Transverse colon (tissue), 4 donors: ENCODE results near the gene APOBEC3C. TPM values are rescaled to one million over a fixed set of nuclear protein-coding genes. Genes with fewer than 3 reads are reported as not detected.
"Not testable (repeated sequence)": the region's sequence is repeated elsewhere in the genome, so short reads cannot be mapped to it uniquely, and the experiment has no call there.

Experiments
- DNase-seq: peaks from one replicate; pipeline ENCODE4 v3.0.0-alpha.2; 2019
- H3K27ac ChIP-seq, 4 donors: fragments of 200-600 bp; sonication (generic); 2 replicates each; pipeline ENCODE4 v1.5.1; 2016 to 2018; ENCODE audit warnings: inconsistent platforms in 4 of 4
- H3K27me3 ChIP-seq: fragments of 200-600 bp; sonication (generic); 2 replicates; pipeline ENCODE4 v1.5.1; 2017; ENCODE audit warnings: inconsistent platforms
- H3K36me3 ChIP-seq, 4 donors: fragments of 200-600 bp; sonication (generic); 2 replicates each; pipeline ENCODE4 v1.5.1; 2017 to 2019; ENCODE audit warnings: inconsistent platforms in 4 of 4
- H3K4me1 ChIP-seq, 4 donors: fragments of 200-600 bp; sonication (generic); 2 replicates each; pipeline ENCODE4 v1.5.1; 2017 to 2020; ENCODE audit warnings: inconsistent platforms in 4 of 4
- H3K4me3 ChIP-seq, 4 donors: fragments of 200-600 bp; sonication (generic); 1 replicate in 1 of 4; 2 replicates in 3 of 4; pipeline versions ENCODE4 v1.5.1 to v1.6.1; 2017 to 2019; ENCODE audit warnings: inconsistent platforms in 4 of 4
- H3K9me3 ChIP-seq, 2 donors: fragments of 200-600 bp; sonication (generic); 2 replicates each; pipeline ENCODE4 v1.5.1; 2017 to 2019; ENCODE audit warnings: inconsistent platforms in 2 of 2
- CTCF ChIP-seq, 5 experiments: fragments of 200-600 bp in 3 of 5; fragments of 450-650 bp in 2 of 5; sonication (generic) in 3 of 5; IDR thresholded peaks; 1 replicate in 2 of 5; 2 replicates in 3 of 5; pipeline ENCODE4 v1.5.1; 2016 to 2017; ENCODE audit warnings: antibody characterized with exemption in 5 of 5, inconsistent platforms in 3 of 5, mild to moderate bottlenecking in 2 of 5, moderate library complexity in 1 of 5
- EP300 ChIP-seq: sonication (generic); formaldehyde crosslinking; IDR thresholded peaks from one replicate; pipeline ENCODE4 v1.6.1; 2017; ENCODE audit warnings: antibody characterized with exemption, low read depth
- POLR2A ChIP-seq: fragments of 450-650 bp; IDR thresholded peaks from one replicate; pipeline ENCODE4 v1.6.1; 2016; ENCODE audit warnings: antibody characterized with exemption, mild to moderate bottlenecking, moderate library complexity
- POLR2AphosphoS5 ChIP-seq, 3 donors: sonication (generic); formaldehyde crosslinking; IDR thresholded peaks; one replicate each; pipeline ENCODE4 v1.6.1; 2016; ENCODE audit warnings: antibody characterized with exemption in 3 of 3
- WGBS, 2 donors: methylation state at CpG; one replicate each; pipeline ENCODE4 v1.1.5; 2018; ENCODE audit warnings: low coverage in 1 of 2; 5-methylcytosine and 5-hydroxymethylcytosine counted together
- in situ Hi-C, 4 donors: fragments of 200-750 bp; cut with MboI; loops; one replicate each; pipeline versions ENCODE4 v1.15.0 to v1.15.1; 2017; ENCODE audit warnings: low sequenced_read_pairs in 3 of 4, low pct_ligation_motif_present in 1 of 4, low pct_unique_long_range_greater_than_20kb in 1 of 4
- intact Hi-C: fragments of 100-400 bp; cut with DNase I; formaldehyde crosslinking; loops from one replicate; pipeline ENCODE4 v1.15.1; 2023; ENCODE audit warnings: low total_unique reads
- total RNA-seq, 4 donors: library from RNA; depleted of rRNA; stranded (reverse); fragments of >200 nt; gene quantifications; one replicate each; pipeline ENCODE4 v1.1.0, GENCODE V29; 2016

The APOBEC3C gene
- total RNA-seq, 4 donors from 2014 or later, result 1.2 to 9.1 (median 7.5) TPM

- Histone ChIP-seq H3K9me3 (peaks cover 0 to 4% of the 10 kb centered on the region in 2 donors), H3K27me3 (peaks cover 5% of the 10 kb centered on the region), H3K4me1 (no peaks in the 10 kb centered on the region), H3K4me3 (no peak overlapping the region), H3K27ac (no peak overlapping the region), H3K36me3 (no peaks in the 10 kb centered on the region)
- 67 to 85% methylated on average over 4 to 6 of the region's 6 CpGs for WGBS, 2 donors
- TF ChIP-seq POLR2AphosphoS5 (IDR thresholded peaks at IDR 0.05) (no peak), EP300 (no peak), CTCF (IDR thresholded peaks at IDR 0.05) (no peak), POLR2A (no peak)
- intact Hi-C loops, result no loop called here
- in situ Hi-C loops, result loop anchor here in 1 of 4 donors (5.0 kb wide), 1 partner anchor 49 kb away; no protein-coding TSS in a partner anchor
- DNase-seq, result no peak
Observed at GRCh38 chr22:38996105-38996504, 18.0 kb upstream of the APOBEC3C start.

- Histone ChIP-seq H3K9me3 (peaks cover 0 to 4% of the 10 kb centered on the region in 2 donors), H3K4me3 (no peak overlapping the region), H3K4me1 (no peaks in the 10 kb centered on the region), H3K27me3 (peaks cover 5% of the 10 kb centered on the region), H3K27ac (no peak overlapping the region), H3K36me3 (no peaks in the 10 kb centered on the region)
- DNase-seq, result no peak
- WGBS, 2 donors, result 88% methylated on average over 3 of the region's 3 CpGs; no CpG with 5 or more reads in 1 of the 2 donors
- intact Hi-C loops (no loop called here), in situ Hi-C loops (loop anchor here in 1 of 4 donors (5.0 kb wide), 1 partner anchor 50 kb away; no protein-coding TSS in a partner anchor)
- TF ChIP-seq POLR2A (no peak), EP300 (no peak), POLR2AphosphoS5 (IDR thresholded peaks at IDR 0.05) (no peak), CTCF (IDR thresholded peaks at IDR 0.05) (no peak)
Observed at GRCh38 chr22:38997518-38997917, 16.5 kb upstream of the APOBEC3C start.

- no peaks in the 10 kb centered on the region for H3K27me3 ChIP-seq
- no peaks in the 10 kb centered on the region for H3K36me3 ChIP-seq
- intact Hi-C loops (loop anchor here (1.0 to 10.0 kb wide), 2 partner anchors 122 to 135 kb away; no protein-coding TSS in a partner anchor), in situ Hi-C loops (loop anchor here (10.0 to 25.0 kb wide), 5 partner anchors 109 to 309 kb away; partner anchors contain the start of genes CBX6 (in 4 of the 4) and RPL3 (in 2 of the 4))
- TF ChIP-seq POLR2AphosphoS5 (IDR thresholded peaks at IDR 0.05) (peak in 2 of 3 donors; percentile 6 to 8), POLR2A (no peak), CTCF (IDR thresholded peaks at IDR 0.05) (peak; percentile 66 to 86 (median 73))
- H3K27ac ChIP-seq, result peak overlapping the region in 1 of 4 donors; percentile 24
- no peaks in the 10 kb centered on the region for H3K9me3 ChIP-seq
- H3K4me1 ChIP-seq, result peaks cover 0 to 6% (median 1%) of the 10 kb centered on the region in 4 donors
- H3K4me3 ChIP-seq, result no peak overlapping the region
- peak; percentile 83 for DNase-seq
- 13% methylated on average over 6 of the region's 7 CpGs; no CpG with 5 or more reads in 1 of the 2 donors for WGBS, 2 donors
Observed at GRCh38 chr22:39003165-39003638, 10.9 kb upstream of the APOBEC3C start.

GRCh38 chr22:39007177-39007576, 6.9 kb upstream of the APOBEC3C start:
- TF ChIP-seq POLR2A (no peak), CTCF (IDR thresholded peaks at IDR 0.05) (no peak), EP300 (no peak), POLR2AphosphoS5 (IDR thresholded peaks at IDR 0.05) (no peak)
- intact Hi-C loops, result loop anchor here (10.0 kb wide), 1 partner anchor 118 kb away; no protein-coding TSS in a partner anchor
- WGBS, 2 donors, result 97 to 100% methylated on average over 1 to 5 of the region's 5 CpGs
- no peaks in the 10 kb centered on the region for H3K9me3 ChIP-seq
- H3K4me3 ChIP-seq, result no peak overlapping the region
- H3K27ac ChIP-seq, result no peak overlapping the region
- no peaks in the 10 kb centered on the region for H3K27me3 ChIP-seq
- DNase-seq, result no peak
- in situ Hi-C loops, result loop anchor here (5.0 to 25.0 kb wide), 6 partner anchors 105 to 305 kb away; partner anchors contain the start of genes CBX6 (in 4 of the 4) and RPL3 (in 2 of the 4)
- H3K4me1 ChIP-seq, result peaks cover 0 to 6% (median 1%) of the 10 kb centered on the region in 4 donors
- no peaks in the 10 kb centered on the region for H3K36me3 ChIP-seq

- WGBS, 2 donors, result 79 to 87% methylated on average over 4 to 8 of the region's 8 CpGs
- not testable (repeated sequence) for H3K4me1 ChIP-seq, H3K36me3 ChIP-seq, H3K4me3 ChIP-seq, H3K9me3 ChIP-seq, DNase-seq, H3K27me3 ChIP-seq, H3K27ac ChIP-seq
- intact Hi-C loops, result loop anchor here (10.0 kb wide), 1 partner anchor 116 kb away; no protein-coding TSS in a partner anchor
- in situ Hi-C loops, result loop anchor here (5.0 to 25.0 kb wide), 6 partner anchors 104 to 304 kb away; partner anchors contain the start of genes CBX6 (in 4 of the 4) and RPL3 (in 2 of the 4)
Observed at GRCh38 chr22:39008271-39008850, 5.7 kb upstream of the APOBEC3C start.
